NCI-H1092 (cell line): Measurements from ENCODE around the gene RBM17.
A peak's percentile ranks its signal among the peaks of the same experiment; 100 is the strongest.
"Not testable (repeated sequence)": the region's sequence is repeated elsewhere in the genome, so short reads cannot be mapped to it uniquely, and the experiment has no call there.

Experiments
- DNase-seq: peaks from one replicate; lab custom pipeline; 2025; lab: John Stamatoyannopoulos, UW

The RBM17 gene

GRCh38 chr10:6161921-6162320 lies 73.1 kb downstream of the RBM17 start:
- DNase-seq = no peak

GRCh38 chr10:6162589-6163356 lies 73.9 kb downstream of the RBM17 start:
- DNase-seq = no peak

DNA sequence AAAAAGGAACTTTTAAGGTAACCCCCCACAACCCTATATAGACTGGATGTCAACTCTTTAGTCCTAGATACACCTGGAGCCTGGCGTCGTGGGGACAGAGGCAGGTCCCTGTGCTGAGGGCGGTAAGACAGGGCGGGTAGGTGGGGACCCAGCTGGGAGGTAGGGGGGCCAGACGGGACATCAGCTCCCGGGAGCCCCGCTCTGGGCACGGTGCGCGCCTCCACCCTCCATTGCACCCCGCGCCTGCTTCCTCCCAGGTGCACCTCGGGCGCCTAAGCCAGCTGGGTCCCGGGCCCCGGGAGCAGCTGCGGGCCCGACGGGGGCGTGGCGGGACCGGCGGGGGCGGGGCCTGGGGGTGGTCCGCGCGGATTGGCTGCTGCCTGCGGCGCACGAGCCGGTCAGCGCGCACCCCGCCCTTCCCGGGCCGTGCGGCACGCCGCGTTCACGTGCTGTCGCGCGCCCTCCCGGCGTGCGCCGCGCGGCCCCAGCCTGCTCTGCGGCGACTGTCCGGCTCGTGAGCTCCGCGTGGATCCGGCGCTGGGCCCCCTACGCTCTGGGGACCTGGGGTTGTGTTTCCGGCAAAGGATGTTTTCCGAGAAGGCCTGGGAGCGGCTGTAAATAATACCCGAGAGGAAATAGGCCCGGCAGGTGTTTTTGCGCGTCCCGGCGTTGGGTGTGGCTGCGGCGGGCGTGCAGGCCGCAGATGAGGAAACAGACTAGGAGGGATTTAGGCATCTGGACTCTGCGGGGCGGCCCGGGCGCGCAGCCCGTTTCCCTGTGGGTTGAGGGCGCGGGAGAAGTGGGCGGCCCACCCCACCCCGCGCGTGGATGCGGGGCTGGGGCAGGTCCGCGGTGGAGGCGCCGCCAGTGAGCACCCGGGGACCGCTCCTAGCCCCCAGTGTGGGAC lies 74.8 kb downstream of the RBM17 start:
- peak; percentile 86 for DNase-seq

DNA sequence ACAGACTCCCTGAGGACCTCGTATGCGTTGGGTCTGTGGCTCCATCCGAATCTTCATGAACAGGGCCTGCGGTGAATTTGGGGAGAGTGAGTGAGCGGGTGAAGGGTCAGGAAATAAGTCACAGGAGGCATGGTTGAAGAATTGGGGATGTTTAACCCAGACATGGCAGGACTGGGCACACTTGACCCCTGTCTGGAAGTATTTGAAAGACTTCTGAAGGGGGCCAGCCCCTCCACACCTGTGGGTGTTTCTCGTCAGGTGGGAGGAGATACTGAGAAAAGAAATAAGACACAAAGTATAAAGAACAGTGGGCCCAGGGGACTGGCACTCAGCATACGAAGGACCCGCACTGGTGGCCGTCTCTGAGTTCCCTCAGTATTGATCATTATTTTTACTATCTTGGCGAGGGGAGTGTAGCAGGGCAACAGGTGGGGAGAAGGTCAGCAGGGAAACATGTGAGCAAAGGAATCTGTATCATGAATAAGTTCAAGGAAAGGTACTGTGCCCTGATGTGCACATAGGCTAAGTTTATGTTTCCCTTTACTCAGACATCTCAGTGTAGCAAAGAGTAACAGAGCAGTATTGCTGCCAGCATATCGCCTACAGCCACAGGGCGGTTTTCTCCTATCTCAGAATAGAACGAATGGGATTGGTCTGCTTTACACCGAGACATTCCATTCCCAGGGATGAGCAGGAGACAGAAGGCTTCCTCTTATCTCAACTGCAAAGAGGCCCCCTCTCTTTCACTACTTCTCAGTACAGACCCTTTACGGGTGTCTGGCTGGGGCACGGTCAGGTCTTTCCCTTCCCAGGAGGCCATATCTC lies 75.6 kb downstream of the RBM17 start:
- no peak for DNase-seq

DNA sequence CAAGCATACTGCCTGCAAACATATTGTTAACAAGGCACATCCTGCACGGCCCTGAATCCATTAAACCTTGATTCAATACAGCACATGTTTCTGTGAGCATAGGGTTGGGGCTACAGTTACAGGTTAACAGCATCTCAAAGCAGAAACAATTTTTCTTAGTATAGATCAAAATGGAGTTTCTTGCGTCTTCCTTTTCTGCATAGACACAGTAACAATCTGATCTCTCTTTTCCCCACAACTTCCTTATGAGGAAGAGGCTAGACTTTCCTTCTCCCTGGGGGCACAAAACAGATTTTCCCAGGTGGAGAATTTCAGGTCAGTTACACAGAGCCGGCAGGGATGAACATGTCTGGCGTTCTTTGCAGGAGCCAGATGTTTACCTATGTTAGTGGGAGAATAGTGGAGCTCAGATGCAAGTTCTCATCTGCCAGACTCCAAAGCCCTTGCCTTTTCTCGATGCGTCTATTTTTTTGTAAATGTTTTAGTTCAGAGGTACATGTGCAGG lies 76.4 kb downstream of the RBM17 start:
- no peak for DNase-seq

GRCh38 chr10:6165933-6166332 lies 77.1 kb downstream of the RBM17 start:
- DNase-seq = not testable (repeated sequence)
